Measurements from ENCODE around the gene CHSY1.
"Not testable (repeated sequence)": the region's sequence is repeated elsewhere in the genome, so short reads cannot be mapped to it uniquely, and the experiment has no call there.

Gene CHSY1

DNA sequence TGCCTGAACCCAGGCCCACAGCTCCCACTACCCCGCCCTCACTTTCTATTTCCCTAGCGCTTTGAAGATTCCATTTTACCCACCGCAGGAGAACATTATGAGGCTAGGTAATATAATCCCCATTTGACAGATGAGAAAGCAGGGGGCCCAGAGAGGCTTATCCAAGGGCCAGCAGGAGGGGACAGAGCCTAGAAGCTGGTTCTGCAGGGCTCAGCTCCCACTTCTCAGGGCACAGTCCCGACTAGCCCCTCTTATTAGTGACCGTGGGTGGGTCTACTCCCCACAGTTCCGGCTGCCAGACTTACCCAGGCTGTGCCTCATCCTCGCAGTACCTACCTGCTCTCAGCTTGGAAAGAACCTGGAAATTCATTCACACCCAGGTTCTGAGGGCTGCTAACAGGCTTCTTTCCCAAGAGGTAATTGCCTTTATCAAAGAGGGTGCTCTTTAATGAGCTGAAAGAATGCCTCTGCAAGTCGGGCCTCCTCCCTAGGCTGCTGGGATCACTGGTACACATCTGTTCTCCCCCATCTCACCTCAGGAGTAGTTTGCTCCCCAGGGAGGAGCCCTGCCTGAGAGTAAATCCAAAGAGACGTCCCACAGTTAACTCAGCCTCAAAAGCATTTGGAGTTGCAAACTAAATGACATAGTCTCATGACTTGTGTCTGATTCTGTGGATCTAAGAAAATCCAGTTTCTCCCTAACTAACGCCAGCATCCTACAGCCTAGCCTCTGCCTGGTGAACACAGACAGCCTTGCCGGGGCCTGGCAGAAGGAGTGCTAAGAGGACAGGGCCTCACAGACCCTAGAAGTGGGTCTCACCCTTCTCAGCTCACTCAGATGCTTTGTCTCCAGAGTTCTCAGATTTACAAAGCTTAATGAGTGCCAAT is 125.0 kb downstream of the CHSY1 start:
- Histone ChIP-seq H3K27me3 (no peaks in the 10 kb centered on the region), H3K9ac (peak overlapping the region; percentile 26 to 77 (median 69); a peak in 21 of 22 replicates), H3K4me1 (peaks cover 72 to 85% (median 79%) of the 10 kb centered on the region in 10 experiments), H3K9me3 (replicated peaks in 1 of 11) (peaks cover 0 to 10% (median 0%) of the 10 kb centered on the region in 11 experiments; a peak in 3 of 22 replicates), H3K36me3 (no peaks in the 10 kb centered on the region), H3K27ac (peak overlapping the region; percentile 58 to 88 (median 76); a peak in 21 of 22 replicates), H4K20me1 (no peaks in the 10 kb centered on the region), H3K4me2 (peak overlapping the region; percentile 67 to 96 (median 87)), H3K4me3 (peak overlapping the region in 7 of 10 experiments; percentile 3 to 56 (median 24); a peak in 5 of 20 replicates)
- TF ChIP-seq Cebpa-rat (IDR thresholded peaks at IDR 0.05): no peak

DNA sequence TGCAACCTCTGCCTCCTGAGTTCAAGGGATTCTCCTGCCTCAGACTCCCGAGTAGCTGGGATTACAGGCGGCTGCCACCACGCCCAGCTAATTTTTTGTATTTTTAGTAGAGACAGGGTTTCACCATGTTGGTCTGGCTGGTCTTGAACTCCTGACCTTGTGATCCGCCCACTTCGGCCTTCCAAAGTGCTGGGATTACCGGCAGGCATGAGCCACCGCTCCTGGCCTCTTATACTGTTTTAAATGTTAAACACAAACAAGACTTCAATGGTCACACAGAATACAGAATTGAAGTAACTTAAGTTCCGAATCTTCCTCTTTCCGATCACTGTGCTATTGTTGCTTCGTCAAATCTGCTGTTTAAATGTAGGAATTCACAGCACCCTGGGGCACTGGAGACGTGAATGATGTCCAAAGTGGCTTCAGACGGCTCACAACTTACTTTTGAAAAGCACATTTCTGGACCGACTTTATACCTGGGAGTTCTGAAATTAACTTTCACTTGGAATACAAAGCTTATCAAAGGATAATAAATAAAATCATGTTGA is 125.9 kb downstream of the CHSY1 start:
- not testable (repeated sequence) for H3K4me3 ChIP-seq; H4K20me1 ChIP-seq; H3K27me3 ChIP-seq; H3K36me3 ChIP-seq; H3K9me3 ChIP-seq (replicated peaks in 1 of 11)
- Histone ChIP-seq H3K4me2 (peak overlapping the region; percentile 67 to 96 (median 87)), H3K4me1 (peaks cover 81 to 93% (median 87%) of the 10 kb centered on the region in 10 experiments), H3K9ac (peak overlapping the region in 6 of 11 experiments; percentile 66 to 77 (median 70); a peak in 8 of 22 replicates), H3K27ac (peak overlapping the region in 9 of 11 experiments; percentile 2 to 88 (median 76); a peak in 12 of 22 replicates)

Measured in BLaER1 treated with 17β-estradiol and CSF1 and Interleukin-3, amounts not matched to agents 10 nM and 100 nM (cell line).